Hematopoietic multipotent progenitor cell treated with erythropoietin and hydrocortisone succinate and interleukin-3 and kit ligand, for 4 days (in vitro differentiated cells): Measurements from ENCODE around the gene PLCH2.
"Not testable (repeated sequence)": the region's sequence is repeated elsewhere in the genome, so short reads cannot be mapped to it uniquely, and the experiment has no call there.

ENCODE experiments used
- DNase-seq: peaks from one replicate; pipeline ENCODE4 v3.0.0-alpha.2; 2015

PLCH2 gene, protein sequence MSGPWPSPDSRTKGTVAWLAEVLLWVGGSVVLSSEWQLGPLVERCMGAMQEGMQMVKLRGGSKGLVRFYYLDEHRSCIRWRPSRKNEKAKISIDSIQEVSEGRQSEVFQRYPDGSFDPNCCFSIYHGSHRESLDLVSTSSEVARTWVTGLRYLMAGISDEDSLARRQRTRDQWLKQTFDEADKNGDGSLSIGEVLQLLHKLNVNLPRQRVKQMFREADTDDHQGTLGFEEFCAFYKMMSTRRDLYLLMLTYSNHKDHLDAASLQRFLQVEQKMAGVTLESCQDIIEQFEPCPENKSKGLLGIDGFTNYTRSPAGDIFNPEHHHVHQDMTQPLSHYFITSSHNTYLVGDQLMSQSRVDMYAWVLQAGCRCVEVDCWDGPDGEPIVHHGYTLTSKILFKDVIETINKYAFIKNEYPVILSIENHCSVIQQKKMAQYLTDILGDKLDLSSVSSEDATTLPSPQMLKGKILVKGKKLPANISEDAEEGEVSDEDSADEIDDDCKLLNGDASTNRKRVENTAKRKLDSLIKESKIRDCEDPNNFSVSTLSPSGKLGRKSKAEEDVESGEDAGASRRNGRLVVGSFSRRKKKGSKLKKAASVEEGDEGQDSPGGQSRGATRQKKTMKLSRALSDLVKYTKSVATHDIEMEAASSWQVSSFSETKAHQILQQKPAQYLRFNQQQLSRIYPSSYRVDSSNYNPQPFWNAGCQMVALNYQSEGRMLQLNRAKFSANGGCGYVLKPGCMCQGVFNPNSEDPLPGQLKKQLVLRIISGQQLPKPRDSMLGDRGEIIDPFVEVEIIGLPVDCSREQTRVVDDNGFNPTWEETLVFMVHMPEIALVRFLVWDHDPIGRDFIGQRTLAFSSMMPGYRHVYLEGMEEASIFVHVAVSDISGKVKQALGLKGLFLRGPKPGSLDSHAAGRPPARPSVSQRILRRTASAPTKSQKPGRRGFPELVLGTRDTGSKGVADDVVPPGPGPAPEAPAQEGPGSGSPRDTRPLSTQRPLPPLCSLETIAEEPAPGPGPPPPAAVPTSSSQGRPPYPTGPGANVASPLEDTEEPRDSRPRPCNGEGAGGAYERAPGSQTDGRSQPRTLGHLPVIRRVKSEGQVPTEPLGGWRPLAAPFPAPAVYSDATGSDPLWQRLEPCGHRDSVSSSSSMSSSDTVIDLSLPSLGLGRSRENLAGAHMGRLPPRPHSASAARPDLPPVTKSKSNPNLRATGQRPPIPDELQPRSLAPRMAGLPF (N-terminal part only)

DNA sequence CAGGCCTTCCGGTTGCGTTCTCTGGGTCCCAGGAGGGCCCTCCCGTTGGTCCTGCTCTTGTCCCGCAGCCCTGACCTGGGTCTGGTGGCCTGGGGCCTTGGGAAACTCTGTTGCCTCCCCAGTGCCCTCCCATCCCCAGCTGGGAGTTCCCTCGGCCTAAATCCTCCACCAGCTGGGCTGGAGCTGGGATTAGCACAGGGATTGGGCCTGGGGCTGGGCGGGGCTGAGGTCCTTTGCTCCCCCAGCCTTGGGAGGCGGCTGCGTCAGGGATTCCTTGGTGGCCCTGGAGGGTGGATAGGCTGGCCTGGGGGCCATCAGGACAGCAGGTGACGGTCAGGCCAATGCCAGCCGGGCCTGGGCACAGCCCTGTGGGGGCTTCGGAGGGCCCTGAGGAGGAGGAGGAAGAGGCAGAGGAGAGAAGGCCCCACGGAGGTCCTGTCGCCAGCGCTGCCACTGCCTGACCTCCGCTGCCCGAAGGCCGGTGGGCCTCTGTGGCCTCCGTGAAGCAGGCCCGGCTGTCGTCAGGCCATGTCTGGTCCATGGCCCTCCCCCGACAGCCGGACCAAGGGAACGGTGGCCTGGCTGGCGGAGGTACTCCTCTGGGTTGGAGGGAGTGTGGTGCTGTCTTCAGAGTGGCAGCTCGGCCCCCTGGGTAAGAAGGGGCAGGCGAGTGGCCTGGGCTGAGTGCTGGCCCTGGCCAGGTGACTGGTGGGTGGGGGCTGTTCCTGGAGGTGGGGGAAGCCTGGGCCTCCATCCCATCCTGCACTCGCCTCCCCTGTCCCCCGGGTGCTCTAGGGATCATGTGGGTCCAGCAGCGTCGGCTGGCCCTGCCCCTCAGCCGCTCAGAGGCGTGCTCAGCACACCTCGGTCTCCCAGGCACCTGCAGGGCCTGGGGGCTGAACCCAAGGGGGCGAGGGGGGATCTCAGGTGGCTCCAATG lies at the start of gene PLCH2:
Gene PLCH2 (plus strand): TSS at position 229 of the 939 bp plus-strand sequence. CDS start 300 bp downstream, at position 529.
- DNase-seq = no peak

DNA sequence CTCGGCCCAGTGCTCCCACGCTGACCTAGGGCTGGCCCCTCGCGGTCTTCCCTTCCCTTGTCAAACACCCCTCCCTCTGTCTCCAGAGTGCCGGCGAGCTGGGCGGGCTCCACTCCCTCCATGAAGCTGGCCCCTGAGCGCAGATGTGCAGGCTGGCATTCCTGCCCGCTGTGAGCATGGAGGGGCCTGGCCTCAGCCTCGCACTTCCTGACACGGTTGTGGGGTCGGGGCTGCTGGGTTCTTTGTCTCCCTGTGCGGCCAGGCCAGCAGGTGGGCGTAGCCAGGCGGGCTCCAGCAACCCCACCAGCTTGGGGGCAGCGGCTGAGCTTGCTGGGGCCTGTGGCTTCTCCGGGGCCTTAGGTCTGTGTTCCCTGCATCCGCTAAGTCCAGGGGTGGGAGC lies 49.5 kb upstream of the PLCH2 start:
- DNase-seq = no peak

DNA sequence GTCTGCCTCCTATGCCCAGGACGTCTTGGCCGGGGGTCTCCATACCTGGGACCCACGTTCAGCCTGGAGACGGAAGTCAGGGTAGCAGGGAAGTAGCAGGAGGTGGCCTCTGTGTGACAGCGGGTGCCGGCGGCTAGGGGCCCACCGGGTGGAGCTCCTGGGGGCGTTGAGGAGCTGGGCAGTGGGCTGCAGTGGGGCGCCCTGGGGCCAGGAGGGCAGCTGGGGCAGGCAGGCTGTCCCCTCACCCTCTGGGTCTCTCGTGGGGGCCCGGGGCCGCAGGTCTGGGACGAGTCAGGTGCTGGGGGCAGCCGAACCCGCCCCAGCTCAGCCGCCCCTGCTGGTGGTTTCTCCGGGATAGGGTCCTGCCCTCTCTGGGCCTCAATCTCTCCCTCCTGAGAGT lies 49.0 kb upstream of the PLCH2 start:
- no peak for DNase-seq

DNA sequence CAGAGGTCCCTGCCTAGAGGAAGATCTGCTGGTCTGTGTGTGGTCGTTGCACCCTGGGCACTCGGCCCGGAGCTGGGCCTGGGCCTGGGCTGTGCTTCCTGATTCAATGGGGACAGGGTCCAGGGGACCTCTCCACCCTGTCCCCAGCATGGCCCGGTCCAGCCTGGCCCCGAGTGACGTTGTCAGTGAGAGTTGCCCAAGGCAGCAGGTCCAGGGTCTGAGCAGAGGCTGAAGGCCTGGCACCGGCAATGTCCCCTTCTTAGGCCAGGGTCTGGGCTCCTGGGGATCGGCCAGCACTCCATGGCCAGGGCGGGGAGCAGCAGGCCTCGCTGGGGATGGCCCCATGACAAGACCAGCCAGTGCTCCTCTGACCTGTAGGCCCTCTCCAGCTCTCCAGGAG lies 48.1 kb upstream of the PLCH2 start:
- DNase-seq = no peak

DNA sequence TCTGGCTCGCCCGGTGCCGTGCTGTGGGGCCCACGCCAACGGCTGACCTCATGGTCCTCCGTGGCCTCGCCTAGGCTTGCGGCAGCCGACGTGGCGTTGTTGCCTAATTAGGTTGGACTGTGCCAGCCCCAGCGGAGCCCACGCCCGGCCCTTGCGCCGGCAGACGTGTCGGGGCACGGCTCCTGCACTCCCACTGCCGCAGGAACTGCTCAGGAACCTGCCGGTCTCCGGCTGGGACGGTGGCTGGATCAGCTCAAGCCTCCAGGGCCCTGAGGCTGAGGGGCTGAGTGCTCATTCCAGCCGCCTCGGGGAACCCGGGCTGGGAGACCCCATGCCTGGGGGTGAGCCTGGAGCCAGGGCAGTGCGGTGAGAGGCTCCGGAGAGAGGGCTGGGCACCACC lies 47.6 kb upstream of the PLCH2 start:
- DNase-seq = no peak

DNA sequence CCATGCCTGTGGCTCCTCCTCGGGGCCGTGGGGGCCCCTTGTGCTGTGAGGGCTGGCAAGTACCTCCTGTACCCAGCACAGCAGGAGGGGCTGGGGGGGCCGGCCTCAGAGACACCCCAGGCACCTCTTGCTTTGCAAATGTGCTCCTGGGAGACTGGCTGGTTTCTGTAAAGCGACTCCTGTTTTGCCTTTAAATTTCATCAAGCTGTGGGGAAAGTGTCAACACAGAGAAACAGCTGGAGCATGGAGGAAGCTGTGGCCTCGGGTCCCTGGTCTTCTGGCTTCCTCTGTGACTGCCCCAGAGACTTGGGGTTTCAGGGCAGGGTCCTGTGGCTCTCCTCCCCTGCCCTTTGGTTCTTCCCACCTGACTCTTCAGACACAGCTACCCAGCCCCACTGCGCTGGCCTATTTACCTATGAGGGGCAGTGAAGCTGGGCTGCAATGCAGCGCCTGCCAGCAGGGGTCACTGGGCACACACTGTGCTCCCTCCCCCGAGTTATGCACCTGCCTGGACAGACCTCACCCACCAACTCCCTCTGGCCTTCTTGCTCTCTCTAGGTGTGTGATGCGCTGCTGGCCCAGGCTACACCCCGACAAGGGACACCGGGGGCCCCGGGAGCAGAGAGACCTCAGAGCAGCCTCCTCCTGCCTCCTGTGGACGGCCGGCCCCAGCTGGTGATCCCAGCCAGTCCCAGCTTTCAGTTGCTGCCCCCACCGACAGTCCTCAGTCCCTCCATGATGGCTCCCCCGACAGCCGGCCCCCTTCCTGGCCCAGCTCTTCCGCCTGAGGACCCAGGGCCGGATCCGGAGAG lies 46.1 kb upstream of the PLCH2 start:
- DNase-seq = peak; percentile 35

DNA sequence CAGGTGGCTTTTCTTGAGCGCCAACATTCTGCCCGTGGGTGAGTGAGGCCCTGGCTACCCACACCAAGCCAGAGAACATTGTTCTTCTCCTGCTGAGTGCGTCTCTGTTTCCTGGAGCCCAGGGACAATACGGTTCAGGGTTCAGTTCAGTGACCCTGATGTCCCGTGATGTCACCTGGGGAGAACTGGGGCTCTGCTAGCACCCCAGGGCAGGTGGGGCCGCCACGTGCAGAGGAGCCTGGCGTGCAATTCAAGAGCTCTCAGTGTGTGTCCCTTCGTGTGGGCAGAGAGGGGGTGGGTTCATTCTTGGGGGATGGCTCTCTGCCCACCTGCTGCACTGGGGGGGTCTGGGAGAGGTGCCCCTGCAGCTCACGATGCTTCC lies 45.5 kb upstream of the PLCH2 start:
- DNase-seq = no peak

DNA sequence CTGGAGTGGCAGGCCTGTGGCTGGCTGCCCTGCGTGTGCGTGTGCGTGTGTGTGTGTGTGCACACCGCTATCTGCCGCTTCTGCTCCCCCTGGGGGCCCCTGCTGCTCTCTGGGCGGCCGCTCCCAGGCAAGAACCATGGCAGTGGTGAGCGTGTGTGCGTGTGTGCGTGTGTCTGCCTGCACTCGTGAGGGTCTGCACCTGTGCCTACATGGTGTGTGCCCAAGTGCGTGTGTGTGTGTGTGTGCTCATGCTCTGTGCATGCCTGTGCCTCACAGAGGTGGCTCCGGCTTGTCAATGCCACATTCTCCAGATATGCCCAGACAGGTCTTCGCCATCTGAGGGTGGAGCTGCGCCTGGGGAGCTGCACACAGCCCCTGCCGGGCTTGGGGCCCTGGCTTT lies 45.0 kb upstream of the PLCH2 start:
- DNase-seq = no peak

DNA sequence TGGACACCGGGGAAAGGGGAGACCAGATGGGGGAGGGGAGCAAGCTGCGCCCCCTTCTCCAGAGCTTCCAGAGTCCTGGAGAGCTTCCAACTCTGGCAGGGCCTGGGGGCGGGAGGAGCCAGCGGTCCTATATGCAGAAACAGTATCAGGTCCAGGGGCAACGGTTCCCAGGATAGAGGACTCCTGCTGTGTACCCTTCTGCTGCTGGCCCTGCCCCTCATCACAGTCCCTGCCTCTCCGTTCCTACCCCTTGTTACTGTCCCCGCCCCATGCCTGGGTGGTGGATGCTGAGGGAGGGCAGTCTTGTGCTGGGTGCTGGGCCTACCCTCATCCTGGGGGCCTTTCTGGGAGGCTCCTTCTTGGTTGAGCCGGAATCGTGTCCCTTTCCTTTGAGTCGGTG lies 44.6 kb upstream of the PLCH2 start:
- DNase-seq = no peak

DNA sequence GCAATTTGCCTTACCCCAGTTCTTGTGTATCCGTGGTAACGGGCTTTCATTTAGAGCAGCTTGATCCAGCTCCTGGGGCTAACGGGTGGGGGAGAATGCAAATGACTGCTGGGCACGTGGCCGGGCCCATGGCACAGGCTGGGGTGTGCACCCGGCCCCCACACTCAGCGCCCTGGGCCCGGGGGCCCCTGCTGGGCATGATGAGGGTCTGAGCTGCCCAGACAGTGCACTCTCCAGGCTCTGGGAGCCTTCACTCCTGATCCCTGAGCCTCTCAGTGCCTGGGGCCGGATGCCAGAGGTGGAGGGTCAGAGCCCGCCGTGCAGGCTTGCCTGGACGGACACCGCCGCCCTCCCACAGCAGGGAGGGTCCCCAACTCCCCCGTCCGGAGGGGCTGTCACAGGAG lies 43.6 kb upstream of the PLCH2 start:
- no peak for DNase-seq

DNA sequence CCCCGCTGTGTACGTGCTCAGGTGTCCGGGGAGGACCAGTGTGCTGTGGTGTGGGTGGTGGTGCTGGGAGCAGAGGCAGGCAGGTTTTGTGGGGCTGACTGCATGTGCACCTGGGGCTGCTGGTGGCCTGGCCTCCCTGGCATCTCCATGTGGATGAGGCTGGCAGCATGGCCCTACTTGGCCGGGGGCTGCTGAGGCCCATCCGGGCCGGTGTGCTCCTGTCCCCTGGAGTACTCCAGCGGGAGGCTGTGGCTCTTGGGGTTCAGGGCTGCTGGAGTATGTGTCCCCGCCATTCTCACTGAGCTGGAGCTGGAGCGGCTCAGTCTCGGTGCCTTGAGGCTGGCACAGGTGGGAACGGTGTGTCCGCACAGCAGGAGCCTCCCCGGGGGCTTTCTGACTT lies 42.9 kb upstream of the PLCH2 start:
- DNase-seq = no peak

DNA sequence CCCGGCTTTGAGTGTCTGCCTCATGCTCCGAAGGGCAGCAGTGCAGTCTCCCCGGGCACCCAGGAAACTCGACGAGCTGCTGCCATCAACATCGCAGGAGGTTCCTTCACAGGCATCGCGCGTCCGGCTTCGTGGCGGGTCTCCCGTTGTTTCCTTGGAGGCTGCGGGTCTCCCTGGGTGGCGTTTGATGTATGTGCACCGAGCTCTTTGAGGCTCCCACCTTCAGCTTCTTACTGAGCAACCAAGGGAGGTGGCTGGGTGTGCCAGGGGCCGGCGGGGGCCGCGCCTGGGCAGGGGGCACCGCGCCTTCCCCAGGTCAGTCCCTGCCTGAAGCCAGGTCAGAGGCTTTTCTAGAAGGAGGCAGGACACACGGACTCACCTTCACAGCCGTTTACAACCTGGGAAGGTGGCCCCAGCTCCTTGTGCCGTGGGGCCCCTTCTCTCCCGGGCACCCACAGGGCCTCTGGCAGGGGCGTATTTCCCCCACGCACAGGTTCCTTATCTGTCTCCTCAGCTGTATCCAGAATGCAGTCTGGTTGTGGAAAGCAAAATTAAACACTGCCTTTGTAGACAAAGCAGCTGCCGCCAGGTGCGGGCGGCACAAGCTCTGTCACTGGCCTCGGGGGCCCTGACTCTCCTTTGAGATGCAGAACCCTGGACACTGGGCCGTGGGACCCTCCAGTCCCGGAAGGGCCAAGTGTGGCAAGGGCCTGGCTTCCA lies 42.0 kb upstream of the PLCH2 start:
- DNase-seq = peak; percentile 27

DNA sequence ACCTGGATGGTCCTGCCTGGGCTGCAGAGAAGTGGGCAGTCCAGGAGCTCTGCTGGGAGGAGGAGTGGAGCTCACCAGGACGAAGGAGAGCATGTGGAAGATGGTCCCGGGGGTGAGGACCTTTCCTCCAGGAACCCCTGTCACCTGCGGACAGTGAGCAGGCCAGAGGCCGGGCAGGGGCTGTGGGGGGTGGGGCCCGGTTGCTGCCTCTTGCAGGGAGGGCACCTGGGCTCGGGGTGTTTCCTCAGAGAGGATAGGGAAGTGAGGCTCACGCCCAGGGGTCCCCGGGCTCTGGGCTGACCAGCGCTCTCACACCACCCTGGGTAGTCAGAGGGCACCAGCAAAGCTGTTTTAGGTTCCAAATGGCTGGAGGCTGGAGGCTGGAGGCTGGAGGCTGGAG lies 41.0 kb upstream of the PLCH2 start:
- no peak for DNase-seq

DNA sequence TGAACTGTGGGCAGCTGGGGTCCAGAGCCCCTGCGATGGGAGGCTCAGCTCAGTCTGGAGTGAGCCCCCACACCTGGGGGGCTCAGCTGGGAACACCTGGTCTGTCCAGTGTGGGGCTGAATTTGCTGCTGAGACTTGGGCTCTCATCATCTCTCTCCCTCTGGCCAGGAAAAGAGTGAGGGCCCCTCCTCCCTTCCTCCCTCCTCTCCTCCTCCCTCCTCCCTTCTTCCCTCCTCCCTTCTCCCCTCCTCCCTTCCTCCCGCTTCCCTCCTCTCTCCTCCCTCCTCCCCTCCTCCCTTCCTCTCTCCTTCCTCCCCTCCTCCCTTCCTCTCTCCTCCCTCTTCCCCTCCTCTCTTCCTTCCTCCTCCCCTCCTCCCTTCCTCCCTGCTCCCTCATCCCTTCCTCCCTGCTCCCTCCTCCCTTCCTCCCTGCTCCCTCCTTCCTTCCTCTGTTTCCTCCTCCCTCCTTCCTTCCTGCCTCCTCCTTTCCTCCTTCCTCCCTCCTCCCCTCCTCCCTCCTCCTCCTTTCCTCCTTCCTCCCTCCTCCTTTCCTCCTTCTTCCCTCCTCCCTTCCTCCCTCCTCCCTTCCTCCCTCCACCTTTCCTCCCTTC lies 40.2 kb upstream of the PLCH2 start:
- DNase-seq = no peak

DNA sequence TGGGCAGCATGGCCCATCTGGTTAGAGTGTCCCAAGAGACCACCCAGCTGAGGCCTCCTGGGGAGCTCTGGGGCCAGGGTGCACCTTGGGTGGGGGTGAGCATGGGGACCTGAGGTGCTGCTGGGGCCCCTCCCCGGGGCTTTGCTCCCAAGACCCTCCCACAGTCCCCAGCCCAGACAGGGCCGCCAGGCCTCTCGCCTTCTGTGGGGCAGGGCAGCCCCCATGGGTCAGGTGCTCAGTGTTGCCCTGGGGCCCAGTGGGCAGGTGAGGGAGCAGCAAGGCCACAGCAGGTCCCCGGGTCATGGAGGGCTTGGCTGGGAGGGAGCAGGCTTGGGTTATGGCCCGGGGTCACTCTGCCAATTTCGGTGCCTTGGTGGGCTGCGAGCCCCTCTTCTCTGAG lies 39.2 kb upstream of the PLCH2 start:
- no peak for DNase-seq

DNA sequence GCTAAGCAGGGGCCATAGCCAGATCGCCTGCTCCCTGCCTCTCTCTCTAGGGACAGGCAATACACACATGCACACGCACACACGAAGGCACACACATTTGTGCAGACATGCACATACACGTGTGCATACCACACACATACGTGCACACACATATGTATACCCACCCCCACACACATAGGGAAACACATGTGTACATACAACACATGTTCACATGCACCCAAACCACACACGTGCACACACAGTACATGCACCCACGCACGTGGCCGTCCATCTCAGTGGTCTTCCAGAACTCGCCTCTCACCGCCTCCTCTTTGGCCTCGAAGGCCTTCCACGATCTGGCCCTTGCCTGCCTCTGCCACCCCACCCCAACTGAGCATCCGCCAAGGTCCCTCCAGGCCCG lies 38.5 kb upstream of the PLCH2 start:
- no peak for DNase-seq

DNA sequence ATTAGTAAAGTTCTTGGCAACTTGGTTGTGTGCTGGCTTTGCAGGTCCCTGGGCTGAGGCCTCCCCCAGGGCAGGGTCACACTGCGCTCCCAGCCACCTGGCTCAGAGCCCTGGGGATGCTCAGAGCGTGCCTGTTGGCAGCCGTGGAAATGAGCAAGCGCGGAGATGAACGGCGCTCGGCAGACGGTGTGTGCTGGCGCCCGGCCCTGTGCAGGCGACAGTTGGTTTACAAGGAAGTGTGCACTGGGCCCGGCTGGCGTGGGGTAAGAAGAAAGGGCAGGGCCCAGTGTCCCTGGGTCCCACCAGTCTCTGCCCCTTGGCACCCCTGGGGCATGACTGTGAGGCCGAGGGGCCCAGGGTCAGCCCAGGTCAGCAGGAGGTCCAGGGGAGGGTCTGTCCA lies 38.1 kb upstream of the PLCH2 start:
- no peak for DNase-seq

DNA sequence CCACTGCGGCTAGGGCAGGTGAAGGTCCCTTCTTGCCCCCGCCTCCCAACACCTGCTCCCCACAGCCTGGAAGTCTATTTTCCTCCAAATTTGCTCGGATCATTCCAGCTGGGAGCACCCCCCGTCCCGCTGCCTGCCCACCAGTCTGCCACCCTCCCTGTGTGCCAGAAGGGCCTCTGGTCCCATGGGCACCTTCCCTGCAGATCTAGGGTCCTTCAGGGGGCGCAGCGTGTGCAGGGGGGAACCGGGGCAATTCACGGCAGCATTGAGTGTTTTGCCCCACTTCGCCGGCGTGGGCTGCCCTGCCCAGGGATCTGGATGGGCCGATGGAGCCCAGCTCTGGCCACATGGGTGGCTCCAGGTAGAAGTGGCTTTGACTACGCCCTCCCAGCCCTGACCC lies 37.4 kb upstream of the PLCH2 start:
- DNase-seq = no peak

DNA sequence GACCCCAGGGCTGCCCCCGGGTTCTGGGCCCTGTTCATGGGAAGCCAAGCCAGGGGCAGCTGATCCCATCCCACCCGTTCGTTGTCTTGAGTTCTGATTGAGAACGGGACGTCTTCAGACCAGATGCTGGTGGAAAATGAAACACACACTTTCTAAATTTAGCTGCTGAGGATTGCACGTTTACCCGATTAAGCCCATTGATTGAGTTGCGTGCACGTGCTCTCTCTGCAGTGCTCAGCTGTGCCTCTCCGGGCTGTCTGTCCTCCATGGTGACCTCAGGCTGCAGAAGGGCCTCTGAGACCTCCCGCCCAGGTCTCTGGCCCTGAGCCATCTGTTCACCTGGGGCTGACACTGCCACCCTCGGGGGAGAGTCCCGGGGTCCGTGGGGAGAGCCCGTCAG lies 36.7 kb upstream of the PLCH2 start:
- no peak for DNase-seq

DNA sequence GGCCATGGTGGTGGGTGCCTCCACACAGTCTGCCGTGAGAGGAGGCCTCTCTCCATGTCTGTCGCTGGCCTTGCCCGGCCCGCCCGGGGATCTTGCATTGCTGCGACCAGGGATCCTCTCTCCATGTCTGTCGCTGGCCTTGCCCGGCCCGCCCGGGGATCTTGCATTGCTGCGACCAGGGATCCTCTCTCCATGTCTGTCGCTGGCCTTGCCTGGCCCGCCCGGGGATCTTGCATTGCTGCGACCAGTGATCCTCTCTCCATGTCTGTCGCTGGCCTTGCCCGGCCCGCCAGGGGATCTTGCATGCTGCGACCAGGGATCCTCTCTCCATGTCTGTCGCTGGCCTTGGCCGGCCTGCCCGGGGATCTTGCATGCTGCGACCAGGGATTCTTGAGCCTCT lies 35.7 kb upstream of the PLCH2 start:
- not testable (repeated sequence) for DNase-seq
